Measurements from ENCODE around the gene RARS1.
"Not testable (repeated sequence)": the region's sequence is repeated elsewhere in the genome, so short reads cannot be mapped to it uniquely, and the experiment has no call there.

The RARS1 gene

GRCh38 chr5:168530621-168531150 is 44.4 kb downstream of the RARS1 start:
- DNase-seq: no peak
- TF ChIP-seq CTCF (IDR thresholded peaks at IDR 0.05; ENCODE audit: low read depth, low read length, missing control alignments): no peak
- H3K36me3 ChIP-seq (replicated peaks): no peaks in the 10 kb centered on the region
- H3K27ac ChIP-seq: no peak overlapping the region
- H3K27me3 ChIP-seq (replicated peaks): peaks cover 7% of the 10 kb centered on the region
- no peak overlapping the region for H3K4me3 ChIP-seq (ENCODE audit: low read depth, low read length)
- in situ Hi-C loops (cut with HindIII; ENCODE audit: low pct_ligation_motif_present, low sequenced_read_pairs): no loop called here

GRCh38 chr5:168531191-168531590 is 44.9 kb downstream of the RARS1 start:
- Histone ChIP-seq H3K27me3 (replicated peaks) (peaks cover 7% of the 10 kb centered on the region), H3K27ac (no peak overlapping the region), H3K36me3 (replicated peaks) (no peaks in the 10 kb centered on the region), H3K4me3 (ENCODE audit: low read depth, low read length) (no peak overlapping the region)
- DNase-seq: no peak
- TF ChIP-seq CTCF (IDR thresholded peaks at IDR 0.05; ENCODE audit: low read depth, low read length, missing control alignments): no peak
- in situ Hi-C loops (cut with HindIII; ENCODE audit: low pct_ligation_motif_present, low sequenced_read_pairs): no loop called here

- in situ Hi-C loops (cut with HindIII; ENCODE audit: low pct_ligation_motif_present, low sequenced_read_pairs): no loop called here
- Histone ChIP-seq H3K36me3 (replicated peaks) (no peaks in the 10 kb centered on the region), H3K4me3 (ENCODE audit: low read depth, low read length) (no peak overlapping the region), H3K27ac (no peak overlapping the region), H3K27me3 (replicated peaks) (peaks cover 7% of the 10 kb centered on the region)
- DNase-seq: no peak
- no peak for TF ChIP-seq CTCF (IDR thresholded peaks at IDR 0.05; ENCODE audit: low read depth, low read length, missing control alignments)
These were observed 46.0 kb downstream of the RARS1 start for GRCh38 chr5:168531987-168532864.

- DNase-seq; H3K4me3 ChIP-seq (ENCODE audit: low read depth, low read length); H3K36me3 ChIP-seq (replicated peaks); H3K27ac ChIP-seq; H3K27me3 ChIP-seq (replicated peaks); in situ Hi-C loops (cut with HindIII; ENCODE audit: low pct_ligation_motif_present, low sequenced_read_pairs): not testable (repeated sequence)
These were observed 48.1 kb downstream of the RARS1 start for GRCh38 chr5:168534351-168534750.

- Histone ChIP-seq H3K27me3 (replicated peaks) (no peaks in the 10 kb centered on the region), H3K4me3 (ENCODE audit: low read depth, low read length) (no peak overlapping the region), H3K36me3 (replicated peaks) (no peaks in the 10 kb centered on the region), H3K27ac (no peak overlapping the region)
- in situ Hi-C loops (cut with HindIII; ENCODE audit: low pct_ligation_motif_present, low sequenced_read_pairs): no loop called here
- DNase-seq: no peak
- no peak for TF ChIP-seq CTCF (IDR thresholded peaks at IDR 0.05; ENCODE audit: low read depth, low read length, missing control alignments)
These were observed 50.9 kb downstream of the RARS1 start for GRCh38 chr5:168537176-168537575.

- no peak overlapping the region for H3K27ac ChIP-seq
- no peak for TF ChIP-seq CTCF (IDR thresholded peaks at IDR 0.05; ENCODE audit: low read depth, low read length, missing control alignments)
- no peak overlapping the region for H3K4me3 ChIP-seq (ENCODE audit: low read depth, low read length)
- peaks cover 12% of the 10 kb centered on the region for H3K36me3 ChIP-seq (replicated peaks)
- in situ Hi-C loops (cut with HindIII; ENCODE audit: low pct_ligation_motif_present, low sequenced_read_pairs): no loop called here
- H3K27me3 ChIP-seq (replicated peaks): no peaks in the 10 kb centered on the region
- DNase-seq: no peak
These were observed 63.3 kb downstream of the RARS1 start for GRCh38 chr5:168549554-168549953.

Data from brain microvascular endothelial cell (primary cell).